Gastrocnemius medialis (tissue), 4 donors: ENCODE results near the gene DPF1. TPM values are rescaled to one million over a fixed set of nuclear protein-coding genes. Genes with fewer than 3 reads are reported as not detected.

Source experiments
- ATAC-seq, 2 donors: fragments of 150-250 bp; one replicate each; pipeline ENCODE4 v1.9.1; 2016
- DNase-seq, 2 donors: peaks; one replicate each; pipeline ENCODE4 v3.0.0-alpha.2; 2019
- H3K27ac ChIP-seq, 4 donors: fragments of 200-600 bp; sonication (generic); 1 replicate in 1 of 4; 2 replicates in 3 of 4; pipeline ENCODE4 v1.5.1; 2016 to 2018; ENCODE audit warnings: mild to moderate bottlenecking in 2 of 4, moderate library complexity in 1 of 4
- H3K27me3 ChIP-seq, 3 donors: fragments of 200-600 bp; sonication (generic) in 2 of 3; 1 replicate in 1 of 3; 2 replicates in 2 of 3; pipeline versions ENCODE4 v1.5.1 to v1.6.0; 2016 to 2019; ENCODE audit warnings: mild to moderate bottlenecking in 1 of 3, moderate library complexity in 1 of 3
- H3K36me3 ChIP-seq, 2 donors: fragments of 200-600 bp; sonication (generic) in 1 of 2; one replicate each; pipeline ENCODE4 v1.5.1; 2017 to 2018
- H3K4me1 ChIP-seq, 2 donors: fragments of 200-600 bp; sonication (generic) in 1 of 2; one replicate each; pipeline ENCODE4 v1.5.1; 2016 to 2017; ENCODE audit warnings: mild to moderate bottlenecking in 2 of 2
- H3K4me3 ChIP-seq, 4 donors: fragments of 200-600 bp; sonication (generic) in 3 of 4; 1 replicate in 1 of 4; 2 replicates in 3 of 4; pipeline ENCODE4 v1.5.1; 2016 to 2019; ENCODE audit warnings: mild to moderate bottlenecking in 2 of 4
- H3K9me3 ChIP-seq, 3 donors: fragments of 200-600 bp; sonication (generic) in 2 of 3; 1 replicate in 1 of 3; 2 replicates in 2 of 3; pipeline ENCODE4 v1.5.1; 2016 to 2019
- CTCF ChIP-seq, 5 experiments: fragments of 450-650 bp in 3 of 5; fragments of 200-600 bp in 2 of 5; sonication (generic) in 2 of 5; IDR thresholded peaks in 4 of 5; conservative IDR thresholded peaks in 1 of 5; 1 replicate in 4 of 5; 2 replicates in 1 of 5; pipeline ENCODE4 v1.5.1; 2016 to 2019; ENCODE audit warnings: antibody characterized with exemption in 5 of 5, mild to moderate bottlenecking in 3 of 5, moderate library complexity in 3 of 5
- POLR2A ChIP-seq, 2 donors: fragments of 450-650 bp; IDR thresholded peaks; one replicate each; pipeline ENCODE4 v1.6.1; 2017; ENCODE audit warnings: antibody characterized with exemption in 2 of 2, mild to moderate bottlenecking in 2 of 2, moderate library complexity in 2 of 2
- in situ Hi-C, 4 donors: fragments of 200-750 bp; cut with MboI; loops; one replicate each; pipeline versions ENCODE4 v1.15.0 to v1.8.0; 2017; ENCODE audit warnings: low sequenced_read_pairs in 4 of 4
- intact Hi-C: fragments of 100-400 bp; cut with DNase I; formaldehyde crosslinking; loops from one replicate; pipeline ENCODE4 v1.15.1; 2023; ENCODE audit warnings: low total_unique reads
- total RNA-seq, 4 donors: library from RNA; depleted of rRNA; stranded (reverse); fragments of >200 nt; gene quantifications; one replicate each; pipeline versions ENCODE4 v1.1.0 to v1.2.3, GENCODE V29; 2016

Gene DPF1
- total RNA-seq, result not detected

- peaks cover 55 to 79% (median 57%) of the 10 kb centered on the region in 3 donors for H3K27me3 ChIP-seq
- no peak within 1 kb of the TSS for H3K27ac ChIP-seq
- peaks cover 0 to 20% of the 10 kb centered on the region in 2 donors for H3K4me1 ChIP-seq
- H3K36me3 ChIP-seq, result no peaks in the 10 kb centered on the region
- H3K4me3 ChIP-seq, result peak within 1 kb of the TSS; percentile 34 to 51 (median 45)
- TF ChIP-seq POLR2A (IDR thresholded peaks at IDR 0.05), result no peak
- intact Hi-C loops, result loop anchor here (1.0 kb wide), 1 partner anchor 14 kb away; no protein-coding TSS in a partner anchor
- no peaks in the 10 kb centered on the region for H3K9me3 ChIP-seq
- ATAC-seq, result no peak
- in situ Hi-C loops, result no loop called here
- DNase-seq, result no peak
Measured at GRCh38 chr19:38224014-38224862, at the start of gene DPF1. Gene DPF1 (minus strand): TSS chr19:38224222. CDS start chr19:38224142, 80 bp downstream.

GRCh38 chr19:38273499-38273898 lies 49.5 kb upstream of the DPF1 start:
- H3K27ac ChIP-seq, result no peak overlapping the region
- intact Hi-C loops (no loop called here), in situ Hi-C loops (no loop called here)
- no peak overlapping the region for H3K4me3 ChIP-seq
- no peak for DNase-seq
- no peaks in the 10 kb centered on the region for H3K9me3 ChIP-seq
- TF ChIP-seq CTCF (IDR thresholded peaks at IDR 0.05 in 4 of 5, conservative IDR thresholded peaks at IDR 0.05 in 1 of 5), result no peak
- no peak for TF ChIP-seq POLR2A (IDR thresholded peaks at IDR 0.05)
- no peak for ATAC-seq
- H3K27me3 ChIP-seq, result no peaks in the 10 kb centered on the region
- no peaks in the 10 kb centered on the region for H3K36me3 ChIP-seq
- peaks cover 0 to 4% of the 10 kb centered on the region in 2 donors for H3K4me1 ChIP-seq

GRCh38 chr19:38270587-38271167 lies 46.7 kb upstream of the DPF1 start:
- Histone ChIP-seq H3K27me3 (no peaks in the 10 kb centered on the region), H3K9me3 (no peaks in the 10 kb centered on the region), H3K27ac (no peak overlapping the region), H3K36me3 (no peaks in the 10 kb centered on the region), H3K4me3 (no peak overlapping the region), H3K4me1 (no peaks in the 10 kb centered on the region)
- in situ Hi-C loops, result no loop called here
- DNase-seq, result no peak
- TF ChIP-seq CTCF (IDR thresholded peaks at IDR 0.05 in 4 of 5, conservative IDR thresholded peaks at IDR 0.05 in 1 of 5) (no peak), POLR2A (IDR thresholded peaks at IDR 0.05) (no peak)
- intact Hi-C loops, result no loop called here
- ATAC-seq, result no peak

GRCh38 chr19:38268539-38268938 lies 44.5 kb upstream of the DPF1 start:
- Histone ChIP-seq H3K4me1 (peaks cover 0 to 4% of the 10 kb centered on the region in 2 donors), H3K27ac (no peak overlapping the region), H3K36me3 (no peaks in the 10 kb centered on the region), H3K4me3 (no peak overlapping the region), H3K27me3 (peaks cover 12 to 18% (median 15%) of the 10 kb centered on the region in 3 donors), H3K9me3 (no peaks in the 10 kb centered on the region)
- intact Hi-C loops, result no loop called here
- TF ChIP-seq POLR2A (IDR thresholded peaks at IDR 0.05) (no peak), CTCF (IDR thresholded peaks at IDR 0.05 in 4 of 5, conservative IDR thresholded peaks at IDR 0.05 in 1 of 5) (no peak)
- no peak for DNase-seq
- in situ Hi-C loops, result no loop called here
- ATAC-seq, result no peak

- in situ Hi-C loops (no loop called here), intact Hi-C loops (no loop called here)
- TF ChIP-seq POLR2A (IDR thresholded peaks at IDR 0.05) (no peak), CTCF (IDR thresholded peaks at IDR 0.05 in 4 of 5, conservative IDR thresholded peaks at IDR 0.05 in 1 of 5) (no peak)
Measured at GRCh38 chr19:38267761-38268483, 43.9 kb upstream of the DPF1 start.

More at GRCh38 chr19:38267761-38268483, 43.9 kb upstream of the DPF1 start:
- H3K9me3 ChIP-seq, result no peaks in the 10 kb centered on the region
- no peaks in the 10 kb centered on the region for H3K36me3 ChIP-seq
- ATAC-seq (no peak), DNase-seq (no peak)
- H3K4me1 ChIP-seq, result peaks cover 0 to 4% of the 10 kb centered on the region in 2 donors
- peaks cover 16 to 23% (median 18%) of the 10 kb centered on the region in 3 donors for H3K27me3 ChIP-seq
- H3K27ac ChIP-seq, result no peak overlapping the region
- no peak overlapping the region for H3K4me3 ChIP-seq
